Measurements from ENCODE around the gene ZNF81. TPM values are rescaled to one million over a fixed set of nuclear protein-coding genes. Genes with fewer than 3 reads are reported as not detected.
"Not testable (repeated sequence)": the region's sequence is repeated elsewhere in the genome, so short reads cannot be mapped to it uniquely, and the experiment has no call there.

ZNF81 gene
- total and polyA plus RNA-seq, 2 of the 4 experiments (the other 2 are of a cell fraction) = 2.1 to 4.5 TPM

DNA sequence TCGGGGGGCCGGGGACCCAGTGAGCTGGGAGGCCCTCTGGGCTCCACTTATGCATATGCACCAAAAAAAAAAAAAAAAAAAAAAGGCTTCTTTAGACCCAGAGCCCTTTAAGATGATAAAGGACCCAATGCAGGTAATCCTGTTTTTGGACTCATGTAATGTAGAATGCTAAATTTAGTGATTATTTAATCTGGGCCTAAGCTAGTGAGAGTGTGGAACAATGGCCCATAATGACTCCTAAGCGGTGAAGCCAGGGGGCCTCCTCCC is 29.5 kb upstream of the ZNF81 start:
- H2BK5ac ChIP-seq (ENCODE audit: low read depth, low read length, poor library complexity, severe bottlenecking); H2AK9ac ChIP-seq (replicated peaks; ENCODE audit: low read depth, low read length, poor library complexity); BruUV-seq (replicated peaks); in situ Hi-C loops (cut with MboI; ENCODE audit: low sequenced_read_pairs); H3K27me3 ChIP-seq (ENCODE audit: control insufficient read depth, insufficient read depth, low read length); H3K9me1 ChIP-seq (ENCODE audit: insufficient read depth, low read length); H2BK120ac ChIP-seq (ENCODE audit: low read depth, low read length); H3K4ac ChIP-seq (ENCODE audit: low read depth, low read length); H2BK15ac ChIP-seq (ENCODE audit: low read depth, low read length); H2AK5ac ChIP-seq (ENCODE audit: low read depth, low read length); CTCF ChIA-PET; H3K23ac ChIP-seq (ENCODE audit: low read depth, low read length); H3K9me3 ChIP-seq (ENCODE audit: control insufficient read depth, insufficient read depth, low read length); H4K8ac ChIP-seq (ENCODE audit: low read depth in 2 of 2, low read length in 2 of 2); H3K79me1 ChIP-seq (ENCODE audit: low read depth in 1 of 2, low read length in 2 of 2); H3K18ac ChIP-seq (ENCODE audit: low read depth, low read length); DNase-seq; dilution Hi-C loops (cut with HindIII; ENCODE audit: low sequenced_read_pairs, unreplicated experiment); H3K36me3 ChIP-seq (ENCODE audit: control insufficient read depth, insufficient read depth, low read length); H2BK20ac ChIP-seq (ENCODE audit: low read depth, low read length); H4K20me1 ChIP-seq (ENCODE audit: insufficient read depth, low read length); H3K9ac ChIP-seq (ENCODE audit: low read depth, low read length); H3K4me1 ChIP-seq (ENCODE audit: control insufficient read depth, insufficient read depth, low read length); H4K5ac ChIP-seq (ENCODE audit: low read depth, low read length); intact Hi-C loops (cut with micrococcal nuclease); H3K4me3 ChIP-seq (ENCODE audit: insufficient read depth, low read depth, low read length); H3K27ac ChIP-seq (ENCODE audit: insufficient read depth, low read length); H3K14ac ChIP-seq (replicated peaks; ENCODE audit: low read depth, low read length); POLR2A ChIA-PET (ENCODE audit: unreplicated experiment); H3K4me2 ChIP-seq (ENCODE audit: low read depth, low read length); ATAC-seq (ENCODE audit: low read depth); H2AFZ ChIP-seq (replicated peaks; ENCODE audit: low read length, poor library complexity); H4K91ac ChIP-seq (ENCODE audit: insufficient read depth, low read depth, low read length); H3K56ac ChIP-seq (ENCODE audit: extremely low read depth, insufficient read depth, low read length): not testable (repeated sequence)
- WGBS, 2 experiments (ENCODE audit: extremely low coverage in 2 of 2, insufficient read length in 1 of 2) = 60% methylated on average over 1 of the region's 3 CpGs; no CpG with 5 or more reads in 1 of the 2 experiments
